ENCODE measurements around the gene SPDYE3. TPM values are rescaled to one million over a fixed set of nuclear protein-coding genes. Genes with fewer than 3 reads are reported as not detected.

SPDYE3 gene, protein sequence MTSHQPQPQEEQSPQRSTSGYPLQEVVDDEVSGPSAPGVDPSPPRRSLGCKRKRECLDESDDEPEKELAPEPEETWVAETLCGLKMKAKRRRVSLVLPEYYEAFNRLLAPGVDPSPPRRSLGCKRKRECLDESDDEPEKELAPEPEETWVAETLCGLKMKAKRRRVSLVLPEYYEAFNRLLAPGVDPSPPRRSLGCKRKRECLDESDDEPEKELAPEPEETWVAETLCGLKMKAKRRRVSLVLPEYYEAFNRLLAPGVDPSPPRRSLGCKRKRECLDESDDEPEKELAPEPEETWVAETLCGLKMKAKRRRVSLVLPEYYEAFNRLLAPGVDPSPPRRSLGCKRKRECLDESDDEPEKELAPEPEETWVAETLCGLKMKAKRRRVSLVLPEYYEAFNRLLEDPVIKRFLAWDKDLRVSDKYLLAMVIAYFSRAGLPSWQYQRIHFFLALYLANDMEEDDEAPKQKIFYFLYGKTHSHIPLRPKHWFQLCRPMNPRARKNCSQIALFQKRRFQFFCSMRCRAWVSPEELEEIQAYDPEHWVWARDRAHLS
- total RNA-seq, result not detected in 2 replicates

GRCh38 chr7:100307402-100307801 is at the start of gene SPDYE3:
Gene SPDYE3 (plus strand): TSS chr7:100307702. CDS start chr7:100307886, 184 bp downstream.

GRCh38 chr7:100358027-100358856 is 50.7 kb downstream of the SPDYE3 start, which contains the start of gene PILRB:
Gene PILRB (plus strand): TSS chr7:100358117. CDS start chr7:100358303, 186 bp downstream.

Other genes starting within 250 kb of the SPDYE3 start
- gene ZNF3, start 226.0 kb upstream of the SPDYE3 start, total RNA-seq, result 22.2 and 28.9 TPM in 2 replicates
- 56.0 and 63.2 TPM in 2 replicates for gene COPS6, start 218.7 kb upstream of the SPDYE3 start, total RNA-seq
- gene MCM7, start 206.3 kb upstream of the SPDYE3 start, total RNA-seq, result 25.6 and 27.3 TPM in 2 replicates
- 12.6 and 16.8 TPM in 2 replicates for gene AP4M1, start 206.1 kb upstream of the SPDYE3 start, total RNA-seq
- gene TAF6, start 188.3 kb upstream of the SPDYE3 start, total RNA-seq, result 23.6 and 46.7 TPM in 2 replicates
- 1.4 and 4.6 TPM in 2 replicates for gene CNPY4, start 188.1 kb upstream of the SPDYE3 start, total RNA-seq
- 1.00 and 1.0 TPM in 2 replicates for gene MBLAC1, start 180.7 kb upstream of the SPDYE3 start, total RNA-seq
- gene LAMTOR4, start 158.8 kb upstream of the SPDYE3 start, total RNA-seq, result 37.9 and 61.5 TPM in 2 replicates
- gene TRAPPC14, start 149.0 kb upstream of the SPDYE3 start, total RNA-seq, result 6.2 and 8.7 TPM in 2 replicates
- 0.34 and 1.1 TPM in 2 replicates for gene GAL3ST4, start 139.1 kb upstream of the SPDYE3 start, total RNA-seq
- 1.4 and 2.1 TPM in 2 replicates for gene GPC2, start 130.3 kb upstream of the SPDYE3 start, total RNA-seq
- gene STAG3, start 129.8 kb upstream of the SPDYE3 start, total RNA-seq, result 0.07 and 0.34 TPM in 2 replicates
- not detected in 2 replicates for gene PVRIG, start 87.8 kb upstream of the SPDYE3 start, total RNA-seq
- 2.7 and 9.3 TPM in 2 replicates for gene PILRB, start 50.4 kb downstream of the SPDYE3 start, total RNA-seq
- gene PILRA, start 65.8 kb downstream of the SPDYE3 start, total RNA-seq, result under 0.01 and 0.14 TPM in 2 replicates
- gene ZCWPW1, start 121.0 kb downstream of the SPDYE3 start, total RNA-seq, result 3.3 and 5.5 TPM in 2 replicates
- gene MEPCE, start 122.1 kb downstream of the SPDYE3 start, total RNA-seq, result 24.7 and 27.3 TPM in 2 replicates
- 13.9 and 33.2 TPM in 2 replicates for gene PPP1R35, start 128.8 kb downstream of the SPDYE3 start, total RNA-seq
- 0.34 and 0.43 TPM in 2 replicates for gene SPACDR, start 156.6 kb downstream of the SPDYE3 start, total RNA-seq
- gene TSC22D4, start 171.5 kb downstream of the SPDYE3 start, total RNA-seq, result 12.0 and 22.6 TPM in 2 replicates
- 0.34 and 0.64 TPM in 2 replicates for gene NYAP1, start 176.2 kb downstream of the SPDYE3 start, total RNA-seq
- gene AGFG2, start 231.5 kb downstream of the SPDYE3 start, total RNA-seq, result 3.4 and 6.7 TPM in 2 replicates